OCI-LY1 (cell line): Measurements from ENCODE around the gene OLFM1.

Experiments
- H2AFZ ChIP-seq: fragments of 200-600 bp; sonication (generic), shearing (Covaris generic); 2 replicates; pipeline ENCODE4 v1.6.0; 2014; ENCODE audit warnings: antibody characterized with exemption, mild to moderate bottlenecking, low read length
- H3F3A ChIP-seq: fragments of 200-600 bp; sonication (generic), shearing (Covaris generic); 2 replicates; pipeline ENCODE4 v1.6.0; 2014; ENCODE audit warnings: mild to moderate bottlenecking, antibody characterized with exemption, low read length, moderate library complexity; ENCODE audit not compliant: insufficient read depth
- H3K27ac ChIP-seq: fragments of 200-600 bp; sonication (generic); 2 replicates; pipeline ENCODE4 v1.5.1; 2014; ENCODE audit warnings: low read length, mixed run types, mild to moderate bottlenecking, low read depth; ENCODE audit not compliant: poor library complexity, severe bottlenecking
- H3K27me3 ChIP-seq: fragments of 200-600 bp; sonication (generic); 2 replicates; pipeline ENCODE4 v1.6.0; 2014; ENCODE audit warnings: antibody characterized with exemption, mild to moderate bottlenecking, low read length, moderate library complexity; ENCODE audit not compliant: insufficient read depth
- H3K36me3 ChIP-seq: fragments of 200-600 bp; sonication (generic); 2 replicates; pipeline ENCODE4 v1.6.1; 2014; ENCODE audit warnings: mild to moderate bottlenecking, antibody characterized with exemption, low read length, moderate library complexity, mixed read lengths; ENCODE audit not compliant: insufficient read depth
- H3K4me1 ChIP-seq: fragments of 200-600 bp; sonication (generic); 2 replicates; pipeline ENCODE4 v1.5.1; 2014; ENCODE audit warnings: mild to moderate bottlenecking, low read length, moderate library complexity; ENCODE audit not compliant: insufficient read depth, severe bottlenecking
- H3K4me2 ChIP-seq: fragments of 200-600 bp; sonication (generic), shearing (Covaris generic); 2 replicates; pipeline ENCODE4 v1.6.1; 2014; ENCODE audit warnings: low read length
- H3K4me3 ChIP-seq: fragments of 200-600 bp; sonication (generic); 2 replicates; pipeline ENCODE4 v1.5.1; 2014; ENCODE audit warnings: low read length, low read depth, mild to moderate bottlenecking, mixed read lengths; ENCODE audit not compliant: poor library complexity, severe bottlenecking
- H3K79me2 ChIP-seq: fragments of 200-600 bp; shearing (Covaris generic); 2 replicates; pipeline ENCODE4 v1.6.1; 2016; ENCODE audit warnings: mixed run types, low read length, mixed read lengths; ENCODE audit not compliant: insufficient read depth
- H3K9ac ChIP-seq: fragments of 200-600 bp; sonication (generic), shearing (Covaris generic); 2 replicates; pipeline ENCODE4 v1.6.1; 2014; ENCODE audit warnings: mild to moderate bottlenecking, low read length, mixed read lengths
- H3K9me2 ChIP-seq: fragments of 200-600 bp; sonication (generic), shearing (Covaris generic); 2 replicates; pipeline ENCODE4 v1.6.1; 2014; ENCODE audit warnings: low read depth, mild to moderate bottlenecking, low read length, mixed read lengths
- H3K9me3 ChIP-seq: fragments of 200-600 bp; shearing (Covaris generic); 2 replicates; pipeline ENCODE4 v1.6.1; 2014; ENCODE audit warnings: low read length, mixed read lengths
- H4K20me1 ChIP-seq: fragments of 200-600 bp; sonication (generic), shearing (Covaris generic); 2 replicates; pipeline ENCODE4 v1.6.0; 2016; ENCODE audit warnings: mild to moderate bottlenecking, low read length; ENCODE audit not compliant: insufficient read depth
- CTCF ChIP-seq: fragments of 200-600 bp; sonication (generic), shearing (Covaris generic); IDR thresholded peaks from 2 replicates; pipeline ENCODE4 v1.5.1; 2017; ENCODE audit warnings: mild to moderate bottlenecking, antibody characterized with exemption, low read length, moderate library complexity, mixed read lengths
- EZH2 ChIP-seq: fragments of 200-600 bp; sonication (generic), shearing (Covaris generic); IDR thresholded peaks from 2 replicates; pipeline ENCODE4 v1.8.0; 2017; ENCODE audit warnings: borderline replicate concordance, mixed run types, mild to moderate bottlenecking, antibody characterized with exemption, low read length, moderate library complexity, mixed read lengths

The OLFM1 gene

DNA sequence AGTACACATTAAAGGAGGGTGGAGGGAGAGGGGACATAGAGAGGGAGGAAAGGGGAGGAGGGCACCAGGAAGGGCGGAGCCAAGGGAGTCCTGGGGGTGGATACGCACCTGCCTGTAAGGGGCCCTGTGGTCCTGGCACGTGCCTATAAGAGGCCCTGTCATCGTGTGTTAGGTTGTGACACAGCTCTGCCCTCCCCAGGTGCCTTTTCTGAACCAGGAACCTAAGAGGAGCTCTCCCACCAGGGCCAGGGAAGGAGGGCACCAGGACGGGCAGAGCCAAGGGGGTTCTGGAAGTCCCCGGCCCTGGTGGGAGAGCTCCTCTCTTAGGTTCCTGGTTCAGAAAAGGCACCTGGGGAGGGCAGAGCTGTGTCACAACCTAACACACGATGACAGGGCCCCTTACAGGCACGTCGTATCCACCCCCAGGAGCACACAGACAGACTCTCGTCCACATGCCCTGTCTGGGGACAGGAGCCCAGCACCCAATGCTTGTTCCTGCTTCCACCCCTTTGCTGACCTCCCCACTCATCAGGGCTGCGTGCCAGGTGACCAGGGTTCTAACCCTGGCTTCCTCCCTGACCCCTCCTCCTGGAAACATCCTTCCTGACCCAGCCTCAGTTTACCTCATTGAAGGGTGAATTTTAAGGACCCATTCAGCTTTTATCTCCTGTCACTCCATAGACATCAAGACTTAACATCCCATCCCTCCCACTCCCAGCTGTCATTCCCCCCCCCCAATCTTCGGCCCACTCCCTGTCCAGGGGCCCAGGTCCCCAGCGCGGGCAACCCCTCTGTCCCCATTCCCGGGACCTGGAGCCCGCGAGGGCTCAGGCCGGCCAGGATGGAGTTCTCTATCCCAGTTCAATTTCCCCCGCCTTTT, 12.9 kb upstream of the OLFM1 start:
- H3K36me3 ChIP-seq: no peaks in the 10 kb centered on the region
- no peaks in the 10 kb centered on the region for H3F3A ChIP-seq
- H3K4me2 ChIP-seq: no peak overlapping the region
- no peaks in the 10 kb centered on the region for H3K9me2 ChIP-seq
- no peaks in the 10 kb centered on the region for H3K4me1 ChIP-seq
- H3K27me3 ChIP-seq: no peaks in the 10 kb centered on the region; the same call in 1 of the 2 replicates
- H3K27ac ChIP-seq: no peak overlapping the region
- no peaks in the 10 kb centered on the region for H3K9me3 ChIP-seq
- H3K9ac ChIP-seq: no peak overlapping the region
- H4K20me1 ChIP-seq: no peaks in the 10 kb centered on the region
- TF ChIP-seq CTCF (no peak), EZH2 (no peak)
- no peak overlapping the region for H3K4me3 ChIP-seq
- no peaks in the 10 kb centered on the region for H3K79me2 ChIP-seq
- no peak overlapping the region for H2AFZ ChIP-seq

- Histone ChIP-seq H3K4me3 (no peak overlapping the region), H3F3A (no peaks in the 10 kb centered on the region), H3K9me3 (no peaks in the 10 kb centered on the region), H3K9ac (no peak overlapping the region), H3K4me2 (no peak overlapping the region), H3K36me3 (no peaks in the 10 kb centered on the region), H4K20me1 (no peaks in the 10 kb centered on the region), H3K27ac (no peak overlapping the region), H3K9me2 (no peaks in the 10 kb centered on the region), H2AFZ (no peak overlapping the region), H3K4me1 (no peaks in the 10 kb centered on the region), H3K27me3 (no peaks in the 10 kb centered on the region; the same call in 1 of the 2 replicates), H3K79me2 (no peaks in the 10 kb centered on the region)
- TF ChIP-seq EZH2 (no peak), CTCF (no peak)
Measured at GRCh38 chr9:135075234-135076142, 12.0 kb upstream of the OLFM1 start.

- Histone ChIP-seq H3K4me1 (no peaks in the 10 kb centered on the region), H3K27ac (no peak overlapping the region), H3K9me2 (no peaks in the 10 kb centered on the region), H4K20me1 (no peaks in the 10 kb centered on the region), H3K9ac (no peak overlapping the region), H3K9me3 (no peaks in the 10 kb centered on the region), H3K4me3 (no peak overlapping the region), H3K79me2 (no peaks in the 10 kb centered on the region), H3K27me3 (peaks cover under 1% of the 10 kb centered on the region; the same call in 1 of the 2 replicates), H3K36me3 (no peaks in the 10 kb centered on the region), H3K4me2 (no peak overlapping the region), H2AFZ (no peak overlapping the region), H3F3A (no peaks in the 10 kb centered on the region)
- TF ChIP-seq EZH2 (no peak), CTCF (no peak)
Measured at GRCh38 chr9:135076143-135076875, 11.2 kb upstream of the OLFM1 start.
